GM19193 (cell line): ENCODE data around the gene CERKL.

Source experiments
- POLR2A ChIP-seq: IDR thresholded peaks from 4 replicates; pipeline ENCODE4 v1.6.1; 2011; ENCODE audit not compliant: insufficient read depth, insufficient read length; ENCODE audit errors: extremely low read depth

The CERKL gene

GRCh38 chr2:181648478-181649155, 8.3 kb downstream of the CERKL start:
- TF ChIP-seq POLR2A, result no peak

- TF ChIP-seq POLR2A, result no peak
These were observed 10.4 kb downstream of the CERKL start for GRCh38 chr2:181646415-181646987.

GRCh38 chr2:181643151-181643550, 13.8 kb downstream of the CERKL start:
- TF ChIP-seq POLR2A, result no peak

GRCh38 chr2:181642086-181642485, 14.8 kb downstream of the CERKL start:
- TF ChIP-seq POLR2A, result no peak

- TF ChIP-seq POLR2A, result no peak
These were observed 17.2 kb downstream of the CERKL start for GRCh38 chr2:181639686-181640085.

- TF ChIP-seq POLR2A, result no peak
These were observed 24.0 kb downstream of the CERKL start for GRCh38 chr2:181632733-181633401.

- TF ChIP-seq POLR2A, result no peak
These were observed 28.0 kb downstream of the CERKL start for GRCh38 chr2:181628590-181629585.

- no peak for TF ChIP-seq POLR2A
These were observed 29.4 kb downstream of the CERKL start for GRCh38 chr2:181627545-181627944.

GRCh38 chr2:181626671-181627070, 30.2 kb downstream of the CERKL start:
- TF ChIP-seq POLR2A, result no peak

GRCh38 chr2:181623159-181623558, 33.7 kb downstream of the CERKL start:
- no peak for TF ChIP-seq POLR2A

GRCh38 chr2:181621779-181622490, 35.0 kb downstream of the CERKL start:
- no peak for TF ChIP-seq POLR2A

- TF ChIP-seq POLR2A, result no peak
These were observed 37.4 kb downstream of the CERKL start for GRCh38 chr2:181619516-181619915.

- no peak for TF ChIP-seq POLR2A
These were observed 40.2 kb downstream of the CERKL start for GRCh38 chr2:181616715-181617114.

- TF ChIP-seq POLR2A, result no peak
These were observed 41.8 kb downstream of the CERKL start for GRCh38 chr2:181614874-181615638.

- no peak for TF ChIP-seq POLR2A
These were observed 43.7 kb downstream of the CERKL start for GRCh38 chr2:181613241-181613640.
